Right cardiac atrium (tissue), 5 donors: ENCODE measurements around the gene HCK. TPM values are rescaled to one million over a fixed set of nuclear protein-coding genes. Genes with fewer than 3 reads are reported as not detected.
"Not testable (repeated sequence)": the region's sequence is repeated elsewhere in the genome, so short reads cannot be mapped to it uniquely, and the experiment has no call there.

Experiments used
- ATAC-seq, 2 donors: fragments of 200-7000 bp; cut with Tn5 transposase; one replicate each; pipeline versions ENCODE4 v1.8.0 to v1.9.1; 2020; ENCODE audit warnings: moderate library complexity in 2 of 2, mild to moderate bottlenecking in 1 of 2
- DNase-seq, 3 donors: peaks; one replicate each; pipeline ENCODE4 v3.0.0-alpha.2; 2020
- H3K27ac ChIP-seq: one replicate; pipeline ENCODE4 v1.5.1; 2013; ENCODE audit warnings: mild to moderate bottlenecking, low read length, control low read depth, moderate library complexity
- H3K27me3 ChIP-seq: one replicate; pipeline ENCODE4 v1.6.1; 2013; ENCODE audit not compliant: control insufficient read depth, insufficient read depth
- H3K4me1 ChIP-seq: one replicate; pipeline ENCODE4 v1.6.1; 2013; ENCODE audit warnings: low read length; ENCODE audit not compliant: control insufficient read depth, insufficient read depth
- H3K4me3 ChIP-seq: one replicate; pipeline ENCODE4 v1.5.1; 2013; ENCODE audit warnings: low read length, control low read depth
- H3K9me3 ChIP-seq: one replicate; pipeline ENCODE4 v1.6.1; 2013; ENCODE audit warnings: low read length; ENCODE audit not compliant: control insufficient read depth
- WGBS: extraction: QIAGEN DNeasy Blood & Tissue Kit; methylation state at CpG from one replicate; pipeline ENCODE4 v1.1.7; 2013; 5-methylcytosine and 5-hydroxymethylcytosine counted together
- intact Hi-C, 4 donors: fragments of 100-400 bp; cut with DNase I; formaldehyde crosslinking; loops; one replicate each; pipeline versions ENCODE4 v1.11.0 to v1.14.0; 2022 to 2023
- polyA plus RNA-seq: library from polyadenylated mRNA; stranded (reverse); fragments of 200-250 nt; gene quantifications from one replicate; pipeline ENCODE4 v1.2.3, GENCODE V29; 2013
- total RNA-seq, 4 donors: library from RNA; stranded (reverse); fragmentation: NEBNext Ultra II Directional; extraction: Animal tissue kit (Norgen Biotek cat#: 25700); gene quantifications; one replicate each; pipeline ENCODE4 v1.2.1, GENCODE V29; 2021
- donor health status: healthy with polysubstance abuse.
- donor health status: DM: no; HTN: yes; CAD: no.
- donor health status: DM: no; HTN: no; CAD: no.
- donor health status: DM: no; HTN: yes; CAD: no; lungs with severe emphysema.
- donor health status: DM: yes; HTN: yes; CAD: no.

Gene HCK
- total and polyA plus RNA-seq, 5 donors = 2.2 to 9.0 (median 7.4) TPM

- peak in 1 of 3 donors; percentile 21 for DNase-seq
- H3K4me1 ChIP-seq = peaks cover 11% of the 10 kb centered on the region
- intact Hi-C loops = no loop called here
- peak overlapping the region; percentile 97 for H3K27ac ChIP-seq
- peak in 1 of 2 donors; percentile 22 for ATAC-seq
- H3K4me3 ChIP-seq = peak overlapping the region; percentile 69
- H3K27me3 ChIP-seq = no peaks in the 10 kb centered on the region
- no peaks in the 10 kb centered on the region for H3K9me3 ChIP-seq
- 1% methylated on average over 8 of the region's 8 CpGs for WGBS
These were observed 58.2 kb downstream of the HCK start for GRCh38 chr20:32110173-32110704.

- intact Hi-C loops = no loop called here
- no peak for ATAC-seq
- H3K4me3 ChIP-seq = peak overlapping the region; percentile 69
- no peak overlapping the region for H3K27ac ChIP-seq
- H3K9me3 ChIP-seq = no peaks in the 10 kb centered on the region
- DNase-seq = no peak
- peaks cover 11% of the 10 kb centered on the region for H3K4me1 ChIP-seq
- WGBS = 61% methylated on average over 3 of the region's 3 CpGs
- no peaks in the 10 kb centered on the region for H3K27me3 ChIP-seq
These were observed 58.7 kb downstream of the HCK start for GRCh38 chr20:32110727-32111126.

GRCh38 chr20:32111156-32111686, 59.2 kb downstream of the HCK start:
- intact Hi-C loops = no loop called here
- ATAC-seq (no peak), DNase-seq (no peak)
- Histone ChIP-seq H3K4me3 (no peak overlapping the region), H3K4me1 (peaks cover 12% of the 10 kb centered on the region), H3K27ac (no peak overlapping the region), H3K9me3 (no peaks in the 10 kb centered on the region), H3K27me3 (no peaks in the 10 kb centered on the region)
- 73% methylated on average over 3 of the region's 3 CpGs for WGBS

GRCh38 chr20:32111753-32112152, 59.7 kb downstream of the HCK start:
- Histone ChIP-seq H3K4me1 (peaks cover 13% of the 10 kb centered on the region), H3K27me3 (no peaks in the 10 kb centered on the region), H3K27ac (peak overlapping the region; percentile 17), H3K9me3 (no peaks in the 10 kb centered on the region), H3K4me3 (no peak overlapping the region)
- ATAC-seq (no peak), DNase-seq (no peak)
- intact Hi-C loops = no loop called here
- 86% methylated on average over 3 of the region's 3 CpGs for WGBS

- H3K27ac ChIP-seq = no peak overlapping the region
- 81% methylated on average over 5 of the region's 5 CpGs for WGBS
- no peaks in the 10 kb centered on the region for H3K9me3 ChIP-seq
- intact Hi-C loops = no loop called here
- no peaks in the 10 kb centered on the region for H3K27me3 ChIP-seq
- peaks cover 14% of the 10 kb centered on the region for H3K4me1 ChIP-seq
- H3K4me3 ChIP-seq = no peak overlapping the region
- DNase-seq (peak; percentile 27 to 71 (median 56)), ATAC-seq (peak; percentile 22 to 30)
These were observed 60.8 kb downstream of the HCK start for GRCh38 chr20:32112841-32113240.

GRCh38 chr20:32113591-32114260, 61.7 kb downstream of the HCK start:
- Histone ChIP-seq H3K4me3 (no peak overlapping the region), H3K9me3 (no peaks in the 10 kb centered on the region), H3K27ac (no peak overlapping the region), H3K4me1 (peaks cover 14% of the 10 kb centered on the region), H3K27me3 (no peaks in the 10 kb centered on the region)
- 85% methylated on average over 2 of the region's 2 CpGs for WGBS
- intact Hi-C loops = no loop called here
- ATAC-seq (no peak), DNase-seq (no peak)

GRCh38 chr20:32114305-32114960, 62.4 kb downstream of the HCK start:
- no peaks in the 10 kb centered on the region for H3K27me3 ChIP-seq
- DNase-seq = no peak
- WGBS = 85% methylated on average over 8 of the region's 8 CpGs
- intact Hi-C loops = no loop called here
- no peak for ATAC-seq
- no peak overlapping the region for H3K27ac ChIP-seq
- peaks cover 14% of the 10 kb centered on the region for H3K4me1 ChIP-seq
- H3K4me3 ChIP-seq = no peak overlapping the region
- H3K9me3 ChIP-seq = no peaks in the 10 kb centered on the region

- intact Hi-C loops = no loop called here
- Histone ChIP-seq H3K4me1 (peaks cover 14% of the 10 kb centered on the region), H3K27me3 (no peaks in the 10 kb centered on the region), H3K27ac (no peak overlapping the region), H3K9me3 (no peaks in the 10 kb centered on the region), H3K4me3 (no peak overlapping the region)
- 56% methylated on average over 5 of the region's 5 CpGs for WGBS
- ATAC-seq = no peak
- DNase-seq = no peak
These were observed 63.2 kb downstream of the HCK start for GRCh38 chr20:32115211-32115767.

GRCh38 chr20:32116079-32116521, 64.1 kb downstream of the HCK start:
- Histone ChIP-seq H3K4me3 (no peak overlapping the region), H3K9me3 (no peaks in the 10 kb centered on the region), H3K27me3 (no peaks in the 10 kb centered on the region), H3K4me1 (peaks cover 11% of the 10 kb centered on the region), H3K27ac (no peak overlapping the region)
- 61% methylated on average over 6 of the region's 6 CpGs for WGBS
- ATAC-seq (no peak), DNase-seq (no peak)
- intact Hi-C loops = no loop called here

- H3K27ac ChIP-seq, H3K27me3 ChIP-seq, DNase-seq, ATAC-seq, H3K4me1 ChIP-seq, intact Hi-C loops, H3K4me3 ChIP-seq, H3K9me3 ChIP-seq: not testable (repeated sequence)
- WGBS = 93% methylated on average over 6 of the region's 6 CpGs
These were observed 64.8 kb downstream of the HCK start for GRCh38 chr20:32116796-32117195.

- ATAC-seq, DNase-seq, H3K4me3 ChIP-seq, H3K4me1 ChIP-seq, H3K27me3 ChIP-seq, intact Hi-C loops, H3K9me3 ChIP-seq, H3K27ac ChIP-seq: not testable (repeated sequence)
- WGBS = 98% methylated on average over 5 of the region's 5 CpGs
These were observed 66.4 kb downstream of the HCK start for GRCh38 chr20:32118427-32118826.
